HFFc6 (cell line): ENCODE results near the gene NIPA2. TPM values are rescaled to one million over a fixed set of nuclear protein-coding genes. Genes with fewer than 3 reads are reported as not detected.

Source experiments
- DNase-seq: peaks from one replicate; pipeline ENCODE4 v3.0.0-alpha.2; 2018
- H3K27ac Mint-ChIP-seq: 2 replicates; pipeline ENCODE4 v1.8.0; 2020; ENCODE audit warnings: mild to moderate bottlenecking, mixed read lengths
- H3K27me3 Mint-ChIP-seq: 2 replicates; pipeline ENCODE4 v1.8.0; 2021; ENCODE audit warnings: mild to moderate bottlenecking, moderate library complexity, mixed read lengths; ENCODE audit not compliant: insufficient read depth
- H3K36me3 Mint-ChIP-seq: 2 replicates; pipeline ENCODE4 v1.8.0; 2021; ENCODE audit warnings: low read depth, mixed read lengths
- H3K4me1 Mint-ChIP-seq: 2 replicates; pipeline ENCODE4 v1.8.0; 2020; ENCODE audit warnings: low read depth, mixed read lengths
- H3K4me3 Mint-ChIP-seq: 2 replicates; pipeline ENCODE4 v1.8.0; 2020; ENCODE audit warnings: mild to moderate bottlenecking, moderate library complexity, mixed read lengths
- H3K9me3 Mint-ChIP-seq: 2 replicates; pipeline ENCODE4 v1.8.0; 2020; ENCODE audit warnings: mild to moderate bottlenecking, mixed read lengths
- total RNA-seq, 6 experiments: library from RNA; stranded (reverse); fragmentation: NEBNext Ultra II Directional; extraction: Animal tissue kit (Norgen Biotek cat#: 25700); gene quantifications; 2 replicates in 1 of 6; 3 replicates in 5 of 6; pipeline ENCODE4 v1.2.3, GENCODE V29; 2021
- TF ChIP-seq, protein P1 (sequence below): fragments of 200-600 bp; sonication (generic); IDR thresholded peaks from 2 replicates; pipeline ENCODE4 v1.5.0; 2021; ENCODE audit warnings: antibody characterized with exemption, mild to moderate bottlenecking

The NIPA2 gene
- total RNA-seq, 6 experiments from 2014 or later, result 71.7 to 92.4 (median 76.6) TPM

DNA sequence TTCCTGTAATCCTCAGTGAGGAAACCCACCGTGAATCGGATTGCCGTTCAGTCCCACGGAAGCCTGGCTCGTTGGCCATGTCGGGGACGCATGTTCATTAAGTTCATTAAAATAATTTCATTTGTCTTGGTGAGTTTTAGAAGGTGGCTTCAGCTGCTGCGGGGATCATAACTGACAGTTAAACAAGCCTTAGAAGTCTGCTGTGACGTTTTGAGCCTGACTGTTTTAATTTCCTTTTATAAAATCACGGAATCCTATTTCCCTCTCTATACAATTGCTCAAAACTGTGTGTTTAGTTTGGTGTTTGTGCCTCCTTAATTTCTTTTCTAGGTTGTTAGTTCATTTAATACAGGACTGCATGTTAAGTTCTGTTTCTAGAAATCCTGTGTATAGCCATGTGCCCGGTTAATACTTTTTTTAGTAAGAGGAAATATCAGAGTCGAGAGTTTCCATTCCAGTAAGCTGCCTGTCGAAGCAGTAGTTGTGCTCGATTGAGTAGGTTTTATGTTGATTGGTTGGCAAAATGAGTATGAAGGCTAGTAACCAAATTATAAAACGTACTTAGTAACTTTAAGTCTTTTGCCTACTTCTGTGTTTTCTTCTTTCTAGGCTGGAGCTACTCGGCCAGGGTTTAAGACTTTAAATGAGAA lies 705 bp downstream of the NIPA2 start:
- H3K27me3 Mint-ChIP-seq, result peaks cover 3% of the 10 kb centered on the region; the same call in 1 of the 2 replicates
- H3K4me3 Mint-ChIP-seq, result peak overlapping the region; percentile 99
- H3K36me3 Mint-ChIP-seq, result peaks cover 16% of the 10 kb centered on the region
- H3K27ac Mint-ChIP-seq, result peak overlapping the region; percentile 93
- H3K4me1 Mint-ChIP-seq, result peaks cover 24% of the 10 kb centered on the region
- TF ChIP-seq, protein P1, sequence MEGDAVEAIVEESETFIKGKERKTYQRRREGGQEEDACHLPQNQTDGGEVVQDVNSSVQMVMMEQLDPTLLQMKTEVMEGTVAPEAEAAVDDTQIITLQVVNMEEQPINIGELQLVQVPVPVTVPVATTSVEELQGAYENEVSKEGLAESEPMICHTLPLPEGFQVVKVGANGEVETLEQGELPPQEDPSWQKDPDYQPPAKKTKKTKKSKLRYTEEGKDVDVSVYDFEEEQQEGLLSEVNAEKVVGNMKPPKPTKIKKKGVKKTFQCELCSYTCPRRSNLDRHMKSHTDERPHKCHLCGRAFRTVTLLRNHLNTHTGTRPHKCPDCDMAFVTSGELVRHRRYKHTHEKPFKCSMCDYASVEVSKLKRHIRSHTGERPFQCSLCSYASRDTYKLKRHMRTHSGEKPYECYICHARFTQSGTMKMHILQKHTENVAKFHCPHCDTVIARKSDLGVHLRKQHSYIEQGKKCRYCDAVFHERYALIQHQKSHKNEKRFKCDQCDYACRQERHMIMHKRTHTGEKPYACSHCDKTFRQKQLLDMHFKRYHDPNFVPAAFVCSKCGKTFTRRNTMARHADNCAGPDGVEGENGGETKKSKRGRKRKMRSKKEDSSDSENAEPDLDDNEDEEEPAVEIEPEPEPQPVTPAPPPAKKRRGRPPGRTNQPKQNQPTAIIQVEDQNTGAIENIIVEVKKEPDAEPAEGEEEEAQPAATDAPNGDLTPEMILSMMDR, result no peak
- no peaks in the 10 kb centered on the region for H3K9me3 Mint-ChIP-seq
- no peak for DNase-seq

DNA sequence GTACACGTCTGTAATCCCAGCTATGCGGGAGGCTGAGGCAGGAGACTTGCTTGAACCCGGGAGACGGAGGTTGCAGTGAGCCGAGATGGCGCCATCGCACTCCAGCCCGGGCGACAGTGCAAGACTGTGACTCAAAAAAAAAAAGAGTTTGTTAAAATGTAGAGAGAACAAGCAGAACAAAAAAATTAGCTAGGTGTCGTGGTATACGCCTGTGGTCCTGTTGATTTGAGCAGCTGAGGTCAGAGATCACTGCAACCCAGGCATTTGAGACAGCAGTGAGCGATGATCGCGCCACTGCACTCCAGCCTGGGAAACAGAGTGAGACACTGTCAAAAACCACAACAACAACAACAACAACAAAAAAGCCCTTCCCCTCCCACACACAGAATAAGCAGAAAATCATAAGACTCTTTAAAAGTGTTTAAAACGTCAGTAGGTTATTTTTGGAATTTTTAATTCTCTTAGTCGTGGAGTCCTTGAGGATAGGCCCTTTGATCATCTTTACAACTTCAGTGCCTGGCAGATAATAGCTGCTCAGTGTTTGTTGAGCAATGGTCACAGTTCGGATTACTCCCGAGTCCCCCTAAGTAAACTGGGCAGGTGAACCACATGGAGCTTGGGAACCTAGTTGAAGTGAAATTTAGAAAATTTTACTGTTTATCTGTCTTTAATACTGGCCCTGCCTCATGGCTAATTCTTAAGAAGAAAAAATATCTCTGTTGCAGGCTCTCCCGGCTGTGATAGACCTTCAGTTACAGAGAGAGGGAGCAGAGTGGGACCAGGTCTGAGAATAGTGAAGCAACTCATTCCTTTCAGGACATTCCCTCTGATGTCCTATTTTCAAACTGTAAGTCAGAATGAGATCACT lies 6.2 kb downstream of the NIPA2 start:
- Mint-ChIP-seq H3K36me3 (peaks cover 33% of the 10 kb centered on the region), H3K27me3 (peaks cover 2% of the 10 kb centered on the region; the same call in 1 of the 2 replicates), H3K4me3 (peak overlapping the region; percentile 18; the same call in 1 of the 2 replicates), H3K4me1 (peaks cover 51% of the 10 kb centered on the region), H3K27ac (peak overlapping the region; percentile 79), H3K9me3 (no peaks in the 10 kb centered on the region)
- no peak for DNase-seq
- TF ChIP-seq, protein P1, result no peak

DNA sequence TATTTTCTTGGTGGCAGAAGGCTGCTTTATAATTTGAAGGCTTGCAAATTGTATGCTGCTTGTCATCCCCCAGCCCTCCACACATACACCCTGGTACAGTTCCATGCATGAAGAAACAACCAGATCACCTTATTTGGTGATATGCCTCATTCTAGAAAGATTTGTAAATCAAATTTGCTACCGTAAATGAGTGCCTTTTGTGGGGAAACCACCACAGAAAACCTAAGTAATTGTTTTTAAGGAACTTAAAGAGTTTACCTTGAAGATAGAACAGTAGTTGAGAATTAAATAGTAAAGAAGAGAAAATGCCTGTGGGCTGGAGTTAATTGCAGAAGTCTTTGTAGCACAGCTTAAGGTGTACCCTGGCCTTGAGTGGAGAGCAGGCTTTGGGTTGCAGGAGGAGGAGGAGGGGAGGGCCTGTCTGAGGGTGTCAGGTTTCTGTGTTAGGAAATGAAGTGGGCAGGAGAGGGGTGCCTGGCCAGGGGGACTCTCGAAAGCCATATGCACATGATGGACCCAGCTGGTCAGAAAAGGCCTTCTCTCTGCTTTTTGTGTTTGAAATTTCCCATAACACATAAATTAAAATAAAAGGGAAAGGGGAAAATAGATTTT lies 6.9 kb downstream of the NIPA2 start:
- DNase-seq, result peak; percentile 21
- TF ChIP-seq, protein P1, result no peak
- H3K4me1 Mint-ChIP-seq, result peaks cover 51% of the 10 kb centered on the region
- H3K36me3 Mint-ChIP-seq, result peaks cover 32% of the 10 kb centered on the region
- H3K27me3 Mint-ChIP-seq, result peaks cover 2% of the 10 kb centered on the region; the same call in 1 of the 2 replicates
- H3K9me3 Mint-ChIP-seq, result no peaks in the 10 kb centered on the region
- peak overlapping the region; percentile 79 for H3K27ac Mint-ChIP-seq
- no peak overlapping the region for H3K4me3 Mint-ChIP-seq

DNA sequence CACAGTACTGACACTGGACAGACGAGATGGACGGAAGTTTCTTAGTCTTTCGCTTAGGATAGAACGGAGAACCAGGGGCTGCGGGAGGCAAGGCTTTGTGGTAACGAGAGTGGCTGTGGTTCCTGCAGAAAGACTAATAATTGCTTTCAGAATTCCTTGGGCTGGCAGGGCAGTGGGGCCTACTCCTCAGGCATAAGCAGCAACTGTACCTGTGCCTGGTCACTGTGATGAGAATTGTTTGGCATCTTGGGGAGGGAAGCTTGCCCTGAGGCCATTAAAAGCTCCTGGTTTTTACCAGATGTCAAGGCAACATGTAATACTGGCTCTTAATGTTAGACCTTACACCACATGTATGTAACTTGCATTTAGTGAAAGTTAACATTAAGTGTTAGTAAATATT lies 7.6 kb downstream of the NIPA2 start:
- no peak for DNase-seq
- Mint-ChIP-seq H3K4me3 (no peak overlapping the region), H3K9me3 (no peaks in the 10 kb centered on the region), H3K27me3 (peaks cover 2% of the 10 kb centered on the region; the same call in 1 of the 2 replicates), H3K36me3 (peaks cover 26% of the 10 kb centered on the region), H3K27ac (no peak overlapping the region), H3K4me1 (peaks cover 48% of the 10 kb centered on the region)
- TF ChIP-seq, protein P1, result no peak

DNA sequence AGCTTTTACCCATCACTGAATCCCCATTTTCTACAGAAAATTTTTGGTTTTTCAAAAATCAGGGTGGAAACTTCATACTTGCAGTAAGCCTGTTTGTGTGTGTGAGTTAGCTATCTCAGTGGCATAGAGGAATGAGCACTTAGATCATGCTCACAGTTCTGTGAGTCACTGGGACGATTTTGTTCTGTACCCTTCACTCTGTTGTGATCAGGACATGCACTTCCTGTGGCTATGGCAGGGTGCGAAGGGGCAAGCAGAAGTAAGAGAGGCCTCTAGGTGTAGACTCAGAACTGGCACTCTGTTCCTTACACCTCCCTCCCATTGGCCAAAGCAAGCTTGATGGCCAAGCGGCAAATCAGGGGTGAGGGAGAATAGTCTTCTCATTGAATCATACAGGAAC lies 11.6 kb downstream of the NIPA2 start:
- Mint-ChIP-seq H3K4me3 (no peak overlapping the region), H3K4me1 (peaks cover 31% of the 10 kb centered on the region), H3K27me3 (peaks cover 2% of the 10 kb centered on the region; the same call in 1 of the 2 replicates), H3K27ac (peak overlapping the region; percentile 66), H3K9me3 (no peaks in the 10 kb centered on the region), H3K36me3 (peaks cover 22% of the 10 kb centered on the region)
- TF ChIP-seq, protein P1, result no peak
- peak; percentile 22 for DNase-seq
